IMR-90 (cell line): ENCODE data around the gene LRATD1.
"Not testable (repeated sequence)": the region's sequence is repeated elsewhere in the genome, so short reads cannot be mapped to it uniquely, and the experiment has no call there.

ENCODE experiments used
- CHD1 ChIP-seq: IDR thresholded peaks from 2 replicates; pipeline ENCODE4 v1.6.1; 2012; ENCODE audit warnings: low read depth, low read length, improper control_type of control experiment
- CTCF ChIP-seq: conservative IDR thresholded peaks from 2 replicates; pipeline ENCODE4 v1.5.1; 2012; ENCODE audit warnings: mild to moderate bottlenecking, low read depth, low read length, improper control_type of control experiment
- POLR2A ChIP-seq: IDR thresholded peaks from 2 replicates; pipeline ENCODE4 v1.6.1; 2012; ENCODE audit warnings: mild to moderate bottlenecking, low read depth, low read length

GRCh38 chr2:14622550-14622939, 10.0 kb upstream of the LRATD1 start:
- TF ChIP-seq CTCF, CHD1, POLR2A: not testable (repeated sequence)
